ENCODE measurements around the gene C1QL1. TPM values are rescaled to one million over a fixed set of nuclear protein-coding genes. Genes with fewer than 3 reads are reported as not detected.

Gene C1QL1
- total RNA-seq, 1 experiment from 2014 or later = 3.5 TPM

- no peaks in the 10 kb centered on the region for H3K9me2 ChIP-seq (ENCODE audit: insufficient read depth)
- no peaks in the 10 kb centered on the region for H4K20me1 ChIP-seq (ENCODE audit: insufficient read depth)
- H3K4me2 ChIP-seq (ENCODE audit: low read length) = no peak overlapping the region
- no peaks in the 10 kb centered on the region for H3K36me3 ChIP-seq (ENCODE audit: control insufficient read depth in 1 of 2, insufficient read depth in 2 of 2, low read length in 2 of 2)
- no peak overlapping the region for H3K27ac ChIP-seq (ENCODE audit: low read depth, low read length)
- ChIA-PET CTCF (interaction anchor here (0.7 kb wide), 1 partner anchor 25 kb away, joined by 3 read pairs; no protein-coding TSS in a partner anchor), POLR2A (no interaction called here), RAD21 (ENCODE audit: low non-redundant PET in 1 of 2, low total read pairs in 2 of 2, uncharacterized antibody in 2 of 2, unreplicated experiment in 2 of 2) (no interaction called here)
- ATAC-seq = no peak
- BruUV-seq (replicated peaks) = no TSS peak
- no peak overlapping the region for H2AFZ ChIP-seq (ENCODE audit: low read depth, low read length, poor library complexity, severe bottlenecking)
- TF ChIP-seq EZH2 (IDR thresholded peaks at IDR 0.05) = no peak
- TF ChIP-seq, protein P1, sequence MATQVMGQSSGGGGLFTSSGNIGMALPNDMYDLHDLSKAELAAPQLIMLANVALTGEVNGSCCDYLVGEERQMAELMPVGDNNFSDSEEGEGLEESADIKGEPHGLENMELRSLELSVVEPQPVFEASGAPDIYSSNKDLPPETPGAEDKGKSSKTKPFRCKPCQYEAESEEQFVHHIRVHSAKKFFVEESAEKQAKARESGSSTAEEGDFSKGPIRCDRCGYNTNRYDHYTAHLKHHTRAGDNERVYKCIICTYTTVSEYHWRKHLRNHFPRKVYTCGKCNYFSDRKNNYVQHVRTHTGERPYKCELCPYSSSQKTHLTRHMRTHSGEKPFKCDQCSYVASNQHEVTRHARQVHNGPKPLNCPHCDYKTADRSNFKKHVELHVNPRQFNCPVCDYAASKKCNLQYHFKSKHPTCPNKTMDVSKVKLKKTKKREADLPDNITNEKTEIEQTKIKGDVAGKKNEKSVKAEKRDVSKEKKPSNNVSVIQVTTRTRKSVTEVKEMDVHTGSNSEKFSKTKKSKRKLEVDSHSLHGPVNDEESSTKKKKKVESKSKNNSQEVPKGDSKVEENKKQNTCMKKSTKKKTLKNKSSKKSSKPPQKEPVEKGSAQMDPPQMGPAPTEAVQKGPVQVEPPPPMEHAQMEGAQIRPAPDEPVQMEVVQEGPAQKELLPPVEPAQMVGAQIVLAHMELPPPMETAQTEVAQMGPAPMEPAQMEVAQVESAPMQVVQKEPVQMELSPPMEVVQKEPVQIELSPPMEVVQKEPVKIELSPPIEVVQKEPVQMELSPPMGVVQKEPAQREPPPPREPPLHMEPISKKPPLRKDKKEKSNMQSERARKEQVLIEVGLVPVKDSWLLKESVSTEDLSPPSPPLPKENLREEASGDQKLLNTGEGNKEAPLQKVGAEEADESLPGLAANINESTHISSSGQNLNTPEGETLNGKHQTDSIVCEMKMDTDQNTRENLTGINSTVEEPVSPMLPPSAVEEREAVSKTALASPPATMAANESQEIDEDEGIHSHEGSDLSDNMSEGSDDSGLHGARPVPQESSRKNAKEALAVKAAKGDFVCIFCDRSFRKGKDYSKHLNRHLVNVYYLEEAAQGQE (IDR thresholded peaks at IDR 0.05; ENCODE audit: low read depth) = no peak
- no peak for TF ChIP-seq YY1 (IDR thresholded peaks at IDR 0.05; ENCODE audit: extremely low read depth, insufficient replicate concordance, low read depth, low read length)
- no peak for TF ChIP-seq SIN3A (IDR thresholded peaks at IDR 0.05; ENCODE audit: low read depth)
- no peak for TF ChIP-seq POLR2AphosphoS5 (IDR thresholded peaks at IDR 0.05; ENCODE audit: low read depth, low read length)
- TF ChIP-seq SP1 (IDR thresholded peaks at IDR 0.05; ENCODE audit: low read depth) = no peak
- no peak for DNase-seq (ENCODE audit: low read depth, low spot score)
- no peak overlapping the region for H3K4me3 ChIP-seq (replicated peaks in 1 of 2; ENCODE audit: low read depth in 1 of 2, low read length in 2 of 2)
- H3K4me1 ChIP-seq (ENCODE audit: control insufficient read depth in 1 of 2, insufficient read depth in 2 of 2, low read length in 2 of 2) = peaks cover 6 to 24% of the 10 kb centered on the region in 2 experiments
- H3K27me3 ChIP-seq (ENCODE audit: insufficient read depth, low read length) = no peaks in the 10 kb centered on the region
- intact Hi-C loops (cut with micrococcal nuclease) = no loop called here
- H3K9ac ChIP-seq (ENCODE audit: low read length) = no peak overlapping the region
- no peaks in the 10 kb centered on the region for H3K9me3 ChIP-seq (ENCODE audit: control insufficient read depth in 1 of 2, insufficient read depth in 1 of 2, low read depth in 1 of 2, low read length in 2 of 2)
- no peaks in the 10 kb centered on the region for H3K79me2 ChIP-seq (ENCODE audit: insufficient read depth, low read length)
Measured at GRCh38 chr17:44971776-44972483, 3.8 kb upstream of the C1QL1 start.
